ENCODE data around the gene SNX8.

DNA sequence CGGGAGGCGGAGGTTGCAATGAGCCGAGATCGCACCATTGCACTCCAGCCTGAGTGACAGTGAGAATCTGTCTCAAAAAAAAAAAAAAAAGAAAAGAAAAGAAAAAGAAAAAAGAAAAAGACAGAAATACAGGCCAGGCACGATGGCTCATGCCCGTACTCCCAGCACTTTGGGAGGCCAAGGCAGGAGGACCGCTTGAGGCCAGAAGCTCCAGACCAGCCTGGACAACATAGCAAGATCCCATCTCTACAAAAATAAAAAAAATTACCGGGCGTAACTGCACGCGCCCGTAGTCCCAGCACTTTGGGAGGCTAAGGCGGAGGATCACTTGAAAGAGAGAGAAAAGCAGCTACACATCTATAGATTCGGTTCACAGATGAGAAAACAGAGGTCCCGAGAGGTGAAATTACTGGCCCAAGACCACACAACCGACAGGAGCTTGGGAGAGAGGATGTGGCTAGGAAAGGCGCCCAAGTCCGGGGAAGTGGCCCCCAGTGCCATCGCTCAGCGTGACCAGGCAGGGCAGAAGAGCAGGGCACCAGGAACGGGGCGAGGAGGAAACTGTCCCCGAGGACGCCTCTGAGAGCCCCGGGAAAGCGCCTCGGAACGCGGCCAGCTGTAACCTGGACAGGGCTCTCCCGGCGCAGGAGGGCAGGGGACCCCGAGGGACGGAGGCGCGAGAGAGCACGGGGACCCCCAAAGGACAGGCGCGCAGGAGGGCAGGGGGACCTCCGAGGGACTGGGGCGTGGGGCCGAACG lies 612 bp downstream of the SNX8 start:
- TF ChIP-seq, protein P1, sequence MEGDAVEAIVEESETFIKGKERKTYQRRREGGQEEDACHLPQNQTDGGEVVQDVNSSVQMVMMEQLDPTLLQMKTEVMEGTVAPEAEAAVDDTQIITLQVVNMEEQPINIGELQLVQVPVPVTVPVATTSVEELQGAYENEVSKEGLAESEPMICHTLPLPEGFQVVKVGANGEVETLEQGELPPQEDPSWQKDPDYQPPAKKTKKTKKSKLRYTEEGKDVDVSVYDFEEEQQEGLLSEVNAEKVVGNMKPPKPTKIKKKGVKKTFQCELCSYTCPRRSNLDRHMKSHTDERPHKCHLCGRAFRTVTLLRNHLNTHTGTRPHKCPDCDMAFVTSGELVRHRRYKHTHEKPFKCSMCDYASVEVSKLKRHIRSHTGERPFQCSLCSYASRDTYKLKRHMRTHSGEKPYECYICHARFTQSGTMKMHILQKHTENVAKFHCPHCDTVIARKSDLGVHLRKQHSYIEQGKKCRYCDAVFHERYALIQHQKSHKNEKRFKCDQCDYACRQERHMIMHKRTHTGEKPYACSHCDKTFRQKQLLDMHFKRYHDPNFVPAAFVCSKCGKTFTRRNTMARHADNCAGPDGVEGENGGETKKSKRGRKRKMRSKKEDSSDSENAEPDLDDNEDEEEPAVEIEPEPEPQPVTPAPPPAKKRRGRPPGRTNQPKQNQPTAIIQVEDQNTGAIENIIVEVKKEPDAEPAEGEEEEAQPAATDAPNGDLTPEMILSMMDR (IDR thresholded peaks at IDR 0.05): no peak
- no peak for TF ChIP-seq EZH2 (IDR thresholded peaks at IDR 0.05; ENCODE audit: borderline replicate concordance, insufficient read depth, low read depth, low read length, poor library complexity, severe bottlenecking)

Measured in B cell (primary cell).